Measurements from ENCODE around the gene HS1BP3.

HS1BP3 gene

GRCh38 chr2:20582600-20583221, 68.2 kb downstream of the HS1BP3 start:
- no peak for FAIRE-seq

- no peak for FAIRE-seq
Observed at GRCh38 chr2:20580690-20581437, 70.0 kb downstream of the HS1BP3 start.

GRCh38 chr2:20579866-20580265, 71.0 kb downstream of the HS1BP3 start:
- no peak for FAIRE-seq

GRCh38 chr2:20578895-20579825, 71.7 kb downstream of the HS1BP3 start:
- no peak for FAIRE-seq

- no peak for FAIRE-seq
Observed at GRCh38 chr2:20578266-20578894, 72.5 kb downstream of the HS1BP3 start.

GRCh38 chr2:20577495-20578235, 73.2 kb downstream of the HS1BP3 start:
- FAIRE-seq = no peak

GRCh38 chr2:20576598-20577115, 74.2 kb downstream of the HS1BP3 start:
- no peak for FAIRE-seq

- FAIRE-seq = no peak
Observed at GRCh38 chr2:20575935-20576597, 74.8 kb downstream of the HS1BP3 start.

- no peak for FAIRE-seq
Observed at GRCh38 chr2:20575414-20575813, 75.5 kb downstream of the HS1BP3 start.

GRCh38 chr2:20574930-20575329, 76.0 kb downstream of the HS1BP3 start:
- FAIRE-seq = no peak

GRCh38 chr2:20574423-20574911, 76.4 kb downstream of the HS1BP3 start:
- no peak for FAIRE-seq

- no peak for FAIRE-seq
Observed at GRCh38 chr2:20573620-20574422, 77.1 kb downstream of the HS1BP3 start.

GRCh38 chr2:20572221-20572620, 78.7 kb downstream of the HS1BP3 start:
- FAIRE-seq = no peak

- FAIRE-seq = no peak
Observed at GRCh38 chr2:20571644-20572215, 79.2 kb downstream of the HS1BP3 start.

- no peak for FAIRE-seq
Observed at GRCh38 chr2:20571231-20571630, 79.7 kb downstream of the HS1BP3 start.

GRCh38 chr2:20570249-20570648, 80.6 kb downstream of the HS1BP3 start:
- no peak for FAIRE-seq

GRCh38 chr2:20569464-20570223, 81.3 kb downstream of the HS1BP3 start:
- FAIRE-seq = no peak

GRCh38 chr2:20568501-20569463, 82.1 kb downstream of the HS1BP3 start:
- FAIRE-seq = no peak

Data from endometrium (tissue), 2 donors.